Measurements from ENCODE around the gene GPR183.

DNA sequence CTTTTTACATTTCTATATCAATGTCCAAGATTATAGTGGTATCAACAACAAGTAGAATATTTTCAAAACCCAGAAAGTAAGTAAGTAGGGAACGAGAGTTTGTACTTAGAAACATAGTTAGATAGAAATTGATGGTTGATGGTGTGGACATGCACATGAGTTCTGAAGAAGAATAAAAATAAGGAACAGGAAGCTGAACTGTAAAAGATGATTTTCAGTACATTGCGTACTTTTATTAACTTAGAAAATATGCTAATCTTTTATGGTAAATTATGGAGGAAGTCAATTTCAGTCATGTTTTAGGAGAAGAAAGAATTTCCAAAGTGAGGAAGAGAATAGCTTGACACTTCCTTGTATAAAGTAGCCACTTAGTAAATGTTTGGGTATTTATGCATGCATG is 36.7 kb downstream of the GPR183 start:
- TF ChIP-seq, protein P1, sequence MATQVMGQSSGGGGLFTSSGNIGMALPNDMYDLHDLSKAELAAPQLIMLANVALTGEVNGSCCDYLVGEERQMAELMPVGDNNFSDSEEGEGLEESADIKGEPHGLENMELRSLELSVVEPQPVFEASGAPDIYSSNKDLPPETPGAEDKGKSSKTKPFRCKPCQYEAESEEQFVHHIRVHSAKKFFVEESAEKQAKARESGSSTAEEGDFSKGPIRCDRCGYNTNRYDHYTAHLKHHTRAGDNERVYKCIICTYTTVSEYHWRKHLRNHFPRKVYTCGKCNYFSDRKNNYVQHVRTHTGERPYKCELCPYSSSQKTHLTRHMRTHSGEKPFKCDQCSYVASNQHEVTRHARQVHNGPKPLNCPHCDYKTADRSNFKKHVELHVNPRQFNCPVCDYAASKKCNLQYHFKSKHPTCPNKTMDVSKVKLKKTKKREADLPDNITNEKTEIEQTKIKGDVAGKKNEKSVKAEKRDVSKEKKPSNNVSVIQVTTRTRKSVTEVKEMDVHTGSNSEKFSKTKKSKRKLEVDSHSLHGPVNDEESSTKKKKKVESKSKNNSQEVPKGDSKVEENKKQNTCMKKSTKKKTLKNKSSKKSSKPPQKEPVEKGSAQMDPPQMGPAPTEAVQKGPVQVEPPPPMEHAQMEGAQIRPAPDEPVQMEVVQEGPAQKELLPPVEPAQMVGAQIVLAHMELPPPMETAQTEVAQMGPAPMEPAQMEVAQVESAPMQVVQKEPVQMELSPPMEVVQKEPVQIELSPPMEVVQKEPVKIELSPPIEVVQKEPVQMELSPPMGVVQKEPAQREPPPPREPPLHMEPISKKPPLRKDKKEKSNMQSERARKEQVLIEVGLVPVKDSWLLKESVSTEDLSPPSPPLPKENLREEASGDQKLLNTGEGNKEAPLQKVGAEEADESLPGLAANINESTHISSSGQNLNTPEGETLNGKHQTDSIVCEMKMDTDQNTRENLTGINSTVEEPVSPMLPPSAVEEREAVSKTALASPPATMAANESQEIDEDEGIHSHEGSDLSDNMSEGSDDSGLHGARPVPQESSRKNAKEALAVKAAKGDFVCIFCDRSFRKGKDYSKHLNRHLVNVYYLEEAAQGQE (IDR thresholded peaks at IDR 0.05; ENCODE audit: insufficient read depth in 1 of 2, low read depth in 2 of 2, low read length in 2 of 2) = no peak
- TF ChIP-seq TAF1 (IDR thresholded peaks at IDR 0.05; ENCODE audit: borderline replicate concordance, insufficient read depth, low read length) (no peak), SIN3A (IDR thresholded peaks at IDR 0.05; ENCODE audit: borderline replicate concordance, insufficient read depth, low read length) (no peak), POLR2AphosphoS5 (IDR thresholded peaks at IDR 0.05; ENCODE audit: low read depth, low read length) (no peak), FOXP2 (optimal IDR thresholded peaks at IDR 0.05; ENCODE audit: borderline replicate concordance, extremely low read depth, extremely low read length, insufficient read depth) (no peak)

All from PFSK-1 (cell line).